Measurements from ENCODE around the gene APLF.
"Not testable (repeated sequence)": the region's sequence is repeated elsewhere in the genome, so short reads cannot be mapped to it uniquely, and the experiment has no call there.

GRCh38 chr2:68529156-68529555 lies 61.8 kb downstream of the APLF start:
- TF ChIP-seq EZH2 (IDR thresholded peaks at IDR 0.05; ENCODE audit: low read length, unreplicated experiment); EZH2phosphoT487 (IDR thresholded peaks at IDR 0.05; ENCODE audit: borderline replicate concordance, low read length): not testable (repeated sequence)
